Measurements from ENCODE around the gene NPFF.

The NPFF gene

DNA sequence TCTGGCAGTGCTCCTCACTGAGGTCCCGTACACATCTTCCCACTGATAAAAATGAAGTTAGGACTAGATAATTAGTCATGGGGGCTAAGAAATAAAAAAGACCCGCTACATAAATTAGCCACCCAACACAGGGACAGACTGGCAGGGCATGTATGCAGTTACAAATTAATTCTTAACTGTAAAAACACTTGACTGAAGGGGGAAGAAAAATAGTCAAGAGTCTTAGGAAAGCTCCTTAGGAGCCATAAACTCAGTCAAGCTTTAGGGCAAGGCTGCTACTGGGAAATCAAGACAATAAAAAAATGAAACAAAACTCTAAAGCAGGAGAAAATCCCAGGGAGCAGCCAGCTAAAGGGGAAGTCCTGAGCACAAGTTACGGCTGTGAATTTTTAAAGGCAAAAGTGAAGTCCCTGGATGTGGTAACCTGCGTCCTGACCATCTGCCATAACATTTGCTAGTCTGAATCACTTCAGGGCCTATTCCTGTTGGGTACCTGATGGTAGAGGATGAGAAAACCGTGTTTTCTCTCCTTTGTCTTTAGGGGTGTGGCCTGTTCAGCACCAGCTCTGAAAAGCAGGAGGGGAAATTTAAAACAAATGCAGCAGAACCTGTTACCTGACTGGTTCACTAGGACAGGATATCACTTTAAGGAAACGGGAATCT lies 7.5 kb upstream of the NPFF start:
- no peak for DNase-seq (ENCODE audit: insufficient read length, low spot score)
- no peak for FAIRE-seq

DNA sequence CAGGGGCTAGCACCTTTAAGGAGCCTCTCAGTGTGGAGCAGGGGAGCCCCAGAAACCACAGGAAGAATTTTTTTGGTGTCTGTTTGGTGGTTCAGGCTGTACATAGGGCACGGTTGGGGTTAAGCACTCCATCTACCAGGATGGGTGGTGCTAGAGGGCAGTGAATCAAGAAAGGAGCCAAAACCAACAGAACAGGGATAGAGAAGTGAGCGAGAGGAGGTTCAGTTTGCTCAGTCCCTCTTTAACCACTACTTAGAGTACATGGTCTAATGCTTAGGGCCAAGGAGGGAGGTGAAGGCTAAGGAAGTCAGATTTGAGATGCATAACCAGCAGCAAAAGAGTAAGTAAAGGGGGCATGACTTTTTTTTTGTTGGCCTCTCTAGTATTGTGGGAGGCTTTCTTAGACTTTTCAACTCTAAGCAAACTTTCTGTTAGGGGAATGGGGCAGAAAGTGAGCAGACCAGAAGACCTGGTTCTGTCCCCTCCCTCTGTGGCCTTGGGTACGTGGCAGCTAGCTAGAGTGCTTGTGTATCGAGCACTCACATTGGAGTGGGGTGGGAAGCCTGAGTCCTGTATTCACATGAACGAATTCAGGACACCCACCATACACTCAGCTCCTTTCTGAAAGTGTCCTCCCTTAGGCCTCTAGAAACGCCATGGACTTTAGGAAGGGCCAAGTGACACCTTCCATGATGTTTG lies 6.6 kb upstream of the NPFF start:
- FAIRE-seq, result no peak
- no peak for DNase-seq (ENCODE audit: insufficient read length, low spot score)

- FAIRE-seq (no peak), DNase-seq (ENCODE audit: insufficient read length, low spot score) (no peak)
Measured at GRCh38 chr12:53510181-53510812, 3.0 kb upstream of the NPFF start.

GRCh38 chr12:53508534-53509170 lies 1.4 kb upstream of the NPFF start:
- DNase-seq (ENCODE audit: insufficient read length, low spot score), result peak; percentile 68
- FAIRE-seq, result peak; percentile 89

GRCh38 chr12:53507603-53507885 lies 260 bp upstream of the NPFF start:
- FAIRE-seq (no peak), DNase-seq (ENCODE audit: insufficient read length, low spot score) (no peak)

- DNase-seq (ENCODE audit: insufficient read length, low spot score) (no peak), FAIRE-seq (no peak)
Measured at GRCh38 chr12:53506450-53506785, 866 bp downstream of the NPFF start.

DNA sequence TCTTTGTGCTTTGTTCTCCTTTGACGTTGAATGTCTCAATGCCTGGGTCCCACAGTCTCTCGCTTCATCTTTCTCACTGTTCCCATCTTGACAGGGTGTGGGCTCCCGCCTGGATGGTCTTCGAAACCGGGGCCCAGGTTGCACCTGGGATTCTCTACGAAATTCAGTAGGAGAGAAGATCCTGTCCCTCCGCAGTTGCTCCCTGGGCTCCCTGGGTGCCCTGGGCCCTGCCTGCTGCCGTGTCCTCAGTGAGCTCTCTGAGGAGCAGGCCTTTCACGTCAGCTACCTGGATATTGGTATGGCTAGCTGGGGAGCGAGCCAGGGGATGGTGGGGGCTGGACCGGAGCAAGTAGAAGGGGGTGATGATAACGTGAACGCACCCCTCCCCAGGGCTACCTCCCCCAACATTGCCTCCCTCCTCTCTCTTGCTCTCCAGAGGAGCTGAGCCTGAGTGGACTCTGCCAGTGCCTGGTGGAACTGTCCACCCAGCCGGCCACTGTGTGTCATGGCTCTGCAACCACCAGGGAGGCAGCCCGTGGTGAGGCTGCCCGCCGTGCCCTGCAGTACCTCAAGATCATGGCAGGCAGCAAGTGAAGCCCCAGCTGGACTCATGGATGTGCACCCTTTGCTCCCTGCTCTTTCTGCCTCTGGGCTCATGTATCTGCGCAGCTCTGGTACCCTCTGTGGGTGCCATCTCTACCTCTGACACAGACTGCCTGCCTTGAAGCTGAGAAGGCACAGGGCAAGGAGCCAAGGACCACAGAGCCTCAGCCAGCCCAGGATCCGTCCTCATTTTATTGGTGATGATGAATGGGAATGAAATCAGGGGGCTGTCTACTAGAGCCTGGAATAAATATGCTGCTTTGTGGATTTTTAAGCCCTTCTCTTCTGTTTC lies 1.5 kb downstream of the NPFF start:
- DNase-seq (ENCODE audit: insufficient read length, low spot score) (no peak), FAIRE-seq (no peak)

GRCh38 chr12:53505086-53505485 lies 2.2 kb downstream of the NPFF start:
- FAIRE-seq (no peak), DNase-seq (ENCODE audit: insufficient read length, low spot score) (no peak)

DNA sequence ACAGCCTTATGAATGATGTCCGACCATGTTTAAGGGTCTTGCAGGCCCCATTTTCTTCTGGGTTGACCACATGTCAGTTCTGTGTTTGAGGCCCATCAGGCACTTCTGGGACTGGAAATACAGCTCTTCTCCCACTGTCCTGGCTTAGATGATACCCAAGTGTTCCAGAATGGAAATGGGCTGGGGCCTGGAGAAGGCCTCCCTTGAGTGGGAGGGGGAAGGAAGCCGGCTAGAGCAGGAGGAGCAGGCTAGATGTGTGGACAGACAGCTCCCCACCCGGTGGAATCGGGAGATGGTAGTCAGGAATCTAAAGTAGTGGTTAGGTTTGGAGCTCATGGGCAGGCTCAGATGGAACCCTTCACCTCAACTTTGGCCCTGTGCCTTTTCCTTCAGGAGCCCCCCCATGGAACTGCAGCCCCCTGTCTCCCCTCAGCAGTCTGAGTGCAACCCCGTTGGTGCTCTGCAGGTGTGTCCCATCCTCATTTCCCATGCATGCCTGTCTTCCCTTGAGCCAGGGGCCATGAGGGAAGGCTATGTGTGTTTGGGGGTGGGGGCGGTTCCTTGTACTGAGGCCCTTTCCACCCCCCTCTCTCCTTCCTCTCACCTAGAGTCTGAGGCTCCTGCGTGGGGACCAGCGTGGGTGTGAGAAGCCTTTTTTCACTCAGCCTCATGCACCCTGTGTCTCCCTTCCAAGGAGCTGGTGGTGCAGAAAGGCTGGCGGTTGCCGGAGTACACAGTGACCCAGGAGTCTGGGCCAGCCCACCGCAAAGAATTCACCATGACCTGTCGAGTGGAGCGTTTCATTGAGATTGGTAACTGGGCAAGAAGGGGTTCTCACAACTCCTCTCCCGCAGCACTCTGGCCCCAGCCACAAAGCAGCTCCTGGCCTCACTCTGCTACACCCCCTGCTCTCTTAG lies 3.0 kb downstream of the NPFF start:
- DNase-seq (ENCODE audit: insufficient read length, low spot score) (no peak), FAIRE-seq (no peak)

DNA sequence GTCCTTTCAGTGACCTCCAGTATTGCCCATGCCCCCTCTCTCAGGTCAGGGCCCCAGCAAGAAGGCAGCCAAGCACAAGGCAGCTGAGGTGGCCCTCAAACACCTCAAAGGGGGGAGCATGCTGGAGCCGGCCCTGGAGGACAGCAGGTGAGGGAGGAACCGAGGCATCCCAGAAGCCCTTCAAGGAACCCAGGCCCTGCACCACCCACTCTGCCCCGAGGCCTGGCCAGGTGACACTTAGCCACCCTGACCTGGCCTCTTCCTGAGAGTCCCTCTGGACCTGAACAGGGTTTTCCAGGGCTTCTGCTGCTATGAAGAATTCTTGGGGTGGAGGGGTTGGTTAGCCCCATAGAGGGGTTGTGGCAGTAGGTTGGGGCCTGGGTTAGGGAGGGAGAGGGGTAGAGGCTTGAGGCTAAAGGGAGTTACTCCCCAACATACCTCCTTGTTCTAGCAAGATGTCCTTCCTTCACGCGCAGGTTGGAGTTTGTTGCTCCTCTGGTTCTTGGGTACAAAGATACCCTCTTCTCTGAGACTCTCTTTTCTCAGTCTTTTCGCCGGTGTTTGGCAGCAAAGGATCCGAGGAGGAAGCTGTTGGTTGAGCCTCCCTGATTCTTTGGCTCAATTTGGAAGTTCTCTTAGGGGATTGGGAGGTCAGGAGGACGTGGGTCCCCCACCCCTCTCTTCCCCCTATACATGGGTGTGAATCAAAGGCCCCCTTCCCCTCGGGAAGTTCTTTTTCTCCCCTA lies 4.1 kb downstream of the NPFF start:
- FAIRE-seq (no peak), DNase-seq (ENCODE audit: insufficient read length, low spot score) (no peak)

- DNase-seq (ENCODE audit: insufficient read length, low spot score) (no peak), FAIRE-seq (no peak)
Measured at GRCh38 chr12:53502331-53502730, 5.0 kb downstream of the NPFF start.

DNA sequence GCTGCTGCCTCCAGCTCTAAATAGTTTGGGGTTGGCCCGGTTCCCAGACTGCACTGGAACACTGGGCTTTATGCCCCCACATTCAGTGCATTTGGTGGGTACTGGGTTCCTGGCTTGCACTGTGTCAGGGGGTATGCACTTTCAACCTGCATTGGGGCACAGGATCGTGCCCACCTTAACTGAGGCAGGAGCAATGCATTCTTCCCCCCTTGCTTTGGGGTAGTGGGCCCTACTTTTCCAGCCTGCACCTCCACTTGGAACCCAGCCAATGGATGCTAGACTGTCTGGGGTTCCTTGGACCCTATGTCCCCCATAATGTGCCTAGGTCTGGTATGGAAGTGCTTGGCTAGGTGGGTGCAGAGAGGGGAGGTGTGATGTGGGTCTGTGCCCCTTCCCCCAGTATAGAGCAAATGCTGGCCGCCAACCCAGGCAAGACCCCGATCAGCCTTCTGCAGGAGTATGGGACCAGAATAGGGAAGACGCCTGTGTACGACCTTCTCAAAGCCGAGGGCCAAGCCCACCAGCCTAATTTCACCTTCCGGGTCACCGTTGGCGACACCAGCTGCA lies 5.6 kb downstream of the NPFF start:
- FAIRE-seq (peak; percentile 4), DNase-seq (ENCODE audit: insufficient read length, low spot score) (no peak)

- DNase-seq (ENCODE audit: insufficient read length, low spot score) (peak; percentile 75), FAIRE-seq (peak; percentile 98)
Measured at GRCh38 chr12:53500776-53501614, 6.3 kb downstream of the NPFF start, which contains the start of gene TARBP2. TSS of gene TARBP2 (plus strand) at chr12:53501283. CDS start at chr12:53501409, 126 bp downstream.

GRCh38 chr12:53500142-53500775 lies 7.0 kb downstream of the NPFF start:
- no peak for DNase-seq (ENCODE audit: insufficient read length, low spot score)
- no peak for FAIRE-seq

DNA sequence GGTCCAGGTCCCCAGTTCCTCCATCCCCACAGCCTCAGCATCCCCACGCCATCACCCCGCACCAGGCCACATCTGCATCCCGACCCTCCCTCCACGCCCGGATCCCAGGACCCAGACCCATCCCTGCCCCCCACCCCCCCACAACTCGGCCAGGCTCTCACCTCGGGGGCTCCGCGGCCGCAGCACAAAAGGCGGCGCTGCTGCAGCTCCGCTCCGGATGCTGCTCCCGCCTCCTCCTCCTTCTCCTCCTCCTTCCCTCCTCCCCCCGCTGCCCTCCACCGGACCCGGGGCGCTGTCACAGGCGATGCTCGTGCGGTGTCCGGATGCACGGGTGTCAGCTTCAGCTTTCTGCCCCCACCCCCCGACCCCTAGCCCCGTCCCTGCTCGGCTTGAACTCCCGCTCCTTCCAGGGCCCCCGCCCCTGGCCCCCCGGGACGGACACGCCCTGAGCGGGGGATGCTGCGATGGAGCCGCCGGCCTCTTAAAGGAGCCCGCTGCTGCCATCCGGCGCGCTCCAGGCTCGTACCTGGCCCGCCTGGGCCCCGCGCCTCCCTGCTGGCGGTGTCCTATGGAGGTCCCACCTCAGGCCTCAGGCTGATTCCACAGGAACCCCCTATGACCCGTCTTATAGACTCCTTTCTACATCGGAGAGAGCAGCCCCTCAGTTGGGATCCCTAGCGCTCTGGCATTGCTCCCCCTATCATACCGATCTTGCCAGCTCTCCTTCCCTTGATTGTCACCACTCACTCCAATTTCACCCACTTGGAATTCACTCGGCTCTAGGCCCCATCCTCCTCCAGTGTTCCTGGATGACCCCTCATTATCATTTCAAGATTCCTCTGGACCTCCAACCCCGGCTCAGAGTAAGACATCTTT lies 7.8 kb downstream of the NPFF start, which contains the start of gene MAP3K12:
Gene MAP3K12 (minus strand): TSS at position 193 of the 876 bp plus-strand sequence. CDS start 12,067 bp downstream, outside the sequence.
- FAIRE-seq, result peak; percentile 76
- DNase-seq (ENCODE audit: insufficient read length, low spot score), result no peak

DNA sequence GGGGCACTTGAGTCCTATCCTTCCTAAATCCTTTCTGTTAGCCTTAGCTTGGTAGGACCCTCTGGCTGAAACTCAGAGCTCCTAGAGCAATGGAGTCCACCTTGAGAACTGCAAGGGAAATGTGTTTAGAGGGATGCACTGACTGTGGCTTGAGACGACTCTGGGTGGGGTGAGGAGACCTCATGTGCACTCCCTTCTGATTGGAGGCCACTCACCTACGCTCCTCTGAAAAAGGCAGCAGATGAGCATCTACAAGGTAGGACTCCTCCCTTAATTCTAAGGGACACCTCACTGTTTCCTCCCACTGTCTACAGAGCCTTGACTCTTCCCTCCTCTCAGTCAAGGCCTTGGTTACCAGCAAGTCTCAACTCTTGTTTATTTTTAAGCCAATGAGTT lies 9.1 kb downstream of the NPFF start:
- no peak for FAIRE-seq
- DNase-seq (ENCODE audit: insufficient read length, low spot score), result no peak
